HG03175 (cell line): Measurements from ENCODE around the gene GET4.
"Not testable (repeated sequence)": the region's sequence is repeated elsewhere in the genome, so short reads cannot be mapped to it uniquely, and the experiment has no call there.

ENCODE experiments used
- ATAC-seq: cut with Tn5 transposase; IDR thresholded peaks from one replicate; pipeline ENCODE4 v1.9.1; 2021; ENCODE audit warnings: mild to moderate bottlenecking, moderate library complexity; ENCODE audit not compliant: unreplicated experiment

The GET4 gene

DNA sequence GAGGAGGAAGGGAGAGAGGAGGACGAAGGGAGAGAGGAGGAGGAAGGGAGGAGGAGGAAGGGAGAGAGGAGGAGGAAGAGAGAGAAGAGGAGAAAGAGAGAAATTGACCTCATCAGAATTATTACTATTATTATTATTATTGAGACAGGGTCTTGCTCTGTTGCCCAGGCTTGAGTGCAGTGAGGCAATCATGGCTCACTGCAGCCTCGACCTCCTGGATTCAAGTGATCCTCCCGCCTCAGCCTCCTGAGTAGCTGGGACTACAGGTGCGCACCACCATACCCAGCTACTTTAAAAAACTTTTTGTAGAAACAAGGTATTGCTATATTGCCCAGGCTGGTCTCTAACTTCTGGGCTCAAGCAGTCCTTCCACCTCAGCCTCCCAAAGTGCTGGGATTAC lies 67.4 kb downstream of the GET4 start:
- ATAC-seq: not testable (repeated sequence)

GRCh38 chr7:944744-945143 lies 68.4 kb downstream of the GET4 start:
- no peak for ATAC-seq

DNA sequence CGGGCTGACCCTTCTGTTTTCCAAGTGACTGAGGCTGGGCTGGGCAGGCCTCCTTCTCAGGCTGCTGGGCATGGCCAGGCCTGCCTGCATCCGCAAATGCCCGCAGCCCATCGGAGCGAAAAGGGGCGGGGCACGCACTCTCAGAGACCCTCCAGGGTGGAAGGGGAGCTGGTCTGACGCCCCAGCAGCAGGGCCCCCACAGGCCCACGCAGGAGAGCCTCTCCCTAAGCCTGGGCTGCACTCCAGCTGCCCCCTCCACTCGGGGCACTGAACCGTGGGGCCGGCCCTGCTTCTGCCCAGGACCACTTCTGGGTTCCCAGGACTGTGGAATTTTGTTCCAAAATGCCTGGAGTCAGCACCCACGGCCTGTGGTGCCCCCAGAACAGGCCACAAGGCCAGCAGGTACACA lies 68.8 kb downstream of the GET4 start:
- no peak for ATAC-seq

- no peak for ATAC-seq
Measured at GRCh38 chr7:945556-946255, 69.4 kb downstream of the GET4 start.
